ENCODE data around the gene KIRREL3. TPM values are rescaled to one million over a fixed set of nuclear protein-coding genes. Genes with fewer than 3 reads are reported as not detected.

Gene KIRREL3
- total and polyA plus RNA-seq, 9 of the 15 experiments (the other 6 are each of a cell fraction or from before 2014, with no cell fraction given), result 0.04 to 0.10 TPM; not detected in 7

DNA sequence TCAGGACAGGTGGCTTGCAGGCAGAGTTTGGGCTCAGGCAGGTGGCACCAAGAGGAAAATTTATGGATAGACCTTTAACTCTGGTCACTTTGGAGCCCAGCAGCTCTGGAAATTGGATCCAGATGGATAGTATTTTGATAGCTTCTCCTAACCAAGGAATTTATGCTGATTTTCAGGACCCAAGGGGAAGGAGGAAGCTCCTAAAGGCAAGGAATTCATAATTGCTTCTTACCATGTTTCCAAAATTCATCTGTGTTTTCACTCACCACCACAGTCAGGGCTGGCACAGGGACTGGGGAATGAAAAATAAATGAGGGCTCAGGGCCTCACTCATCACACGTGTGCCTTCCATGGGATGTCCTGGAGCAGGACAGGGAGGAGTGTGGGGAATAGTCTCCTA lies 327.3 kb downstream of the KIRREL3 start:
- H3K9me3 ChIP-seq (replicated peaks; ENCODE audit: control insufficient read depth, insufficient read depth, low read depth, low read length), result no peaks in the 10 kb centered on the region
- H3K79me2 ChIP-seq (ENCODE audit: control insufficient read depth, insufficient read depth, low read length), result no peaks in the 10 kb centered on the region
- WGBS (ENCODE audit: insufficient coverage, low coverage, missing lambda C conversion rate), result 0% methylated on average over 1 of the region's 1 CpG
- intact Hi-C loops (cut with micrococcal nuclease), result no loop called here
- H4K20me1 ChIP-seq (replicated peaks; ENCODE audit: control insufficient read depth, insufficient read depth, low read length), result no peaks in the 10 kb centered on the region
- peaks cover 0 to 5% of the 10 kb centered on the region in 2 experiments; a peak in 1 of 5 replicates for H3K27me3 ChIP-seq (ENCODE audit: control insufficient read depth in 2 of 2, insufficient read depth in 2 of 2, low read length in 2 of 2)
- H3K4me2 ChIP-seq (ENCODE audit: insufficient read depth, low read length), result no peak overlapping the region
- ChIA-PET POLR2A (interaction anchor here (0.6 to 1.0 kb wide), 3 partner anchors 10 to 144 kb away, joined by 3 read pairs; no protein-coding TSS in a partner anchor), CTCF (ENCODE audit: low intra/inter-chr PET ratio) (no interaction called here)
- FAIRE-seq (no peak), DNase-seq (ENCODE audit: extremely low read depth in 1 of 4, low spot score in 3 of 4) (no peak), ATAC-seq (no peak)
- no peaks in the 10 kb centered on the region for H3K9me1 ChIP-seq (ENCODE audit: control insufficient read depth, insufficient read depth, low read length)
- BruUV-seq (replicated peaks), result no TSS peak
- in situ Hi-C loops (cut with MboI), result no loop called here
- no peaks in the 10 kb centered on the region for H3K36me3 ChIP-seq (ENCODE audit: control insufficient read depth, insufficient read depth, low read length)
- H3K4me1 ChIP-seq (replicated peaks in 1 of 2; ENCODE audit: control insufficient read depth in 2 of 2, insufficient read depth in 2 of 2, low read length in 2 of 2), result no peaks in the 10 kb centered on the region
- TF ChIP-seq, protein P1, sequence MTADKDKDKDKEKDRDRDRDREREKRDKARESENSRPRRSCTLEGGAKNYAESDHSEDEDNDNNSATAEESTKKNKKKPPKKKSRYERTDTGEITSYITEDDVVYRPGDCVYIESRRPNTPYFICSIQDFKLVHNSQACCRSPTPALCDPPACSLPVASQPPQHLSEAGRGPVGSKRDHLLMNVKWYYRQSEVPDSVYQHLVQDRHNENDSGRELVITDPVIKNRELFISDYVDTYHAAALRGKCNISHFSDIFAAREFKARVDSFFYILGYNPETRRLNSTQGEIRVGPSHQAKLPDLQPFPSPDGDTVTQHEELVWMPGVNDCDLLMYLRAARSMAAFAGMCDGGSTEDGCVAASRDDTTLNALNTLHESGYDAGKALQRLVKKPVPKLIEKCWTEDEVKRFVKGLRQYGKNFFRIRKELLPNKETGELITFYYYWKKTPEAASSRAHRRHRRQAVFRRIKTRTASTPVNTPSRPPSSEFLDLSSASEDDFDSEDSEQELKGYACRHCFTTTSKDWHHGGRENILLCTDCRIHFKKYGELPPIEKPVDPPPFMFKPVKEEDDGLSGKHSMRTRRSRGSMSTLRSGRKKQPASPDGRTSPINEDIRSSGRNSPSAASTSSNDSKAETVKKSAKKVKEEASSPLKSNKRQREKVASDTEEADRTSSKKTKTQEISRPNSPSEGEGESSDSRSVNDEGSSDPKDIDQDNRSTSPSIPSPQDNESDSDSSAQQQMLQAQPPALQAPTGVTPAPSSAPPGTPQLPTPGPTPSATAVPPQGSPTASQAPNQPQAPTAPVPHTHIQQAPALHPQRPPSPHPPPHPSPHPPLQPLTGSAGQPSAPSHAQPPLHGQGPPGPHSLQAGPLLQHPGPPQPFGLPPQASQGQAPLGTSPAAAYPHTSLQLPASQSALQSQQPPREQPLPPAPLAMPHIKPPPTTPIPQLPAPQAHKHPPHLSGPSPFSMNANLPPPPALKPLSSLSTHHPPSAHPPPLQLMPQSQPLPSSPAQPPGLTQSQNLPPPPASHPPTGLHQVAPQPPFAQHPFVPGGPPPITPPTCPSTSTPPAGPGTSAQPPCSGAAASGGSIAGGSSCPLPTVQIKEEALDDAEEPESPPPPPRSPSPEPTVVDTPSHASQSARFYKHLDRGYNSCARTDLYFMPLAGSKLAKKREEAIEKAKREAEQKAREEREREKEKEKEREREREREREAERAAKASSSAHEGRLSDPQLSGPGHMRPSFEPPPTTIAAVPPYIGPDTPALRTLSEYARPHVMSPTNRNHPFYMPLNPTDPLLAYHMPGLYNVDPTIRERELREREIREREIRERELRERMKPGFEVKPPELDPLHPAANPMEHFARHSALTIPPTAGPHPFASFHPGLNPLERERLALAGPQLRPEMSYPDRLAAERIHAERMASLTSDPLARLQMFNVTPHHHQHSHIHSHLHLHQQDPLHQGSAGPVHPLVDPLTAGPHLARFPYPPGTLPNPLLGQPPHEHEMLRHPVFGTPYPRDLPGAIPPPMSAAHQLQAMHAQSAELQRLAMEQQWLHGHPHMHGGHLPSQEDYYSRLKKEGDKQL (CRISPR knock-in tag; IDR thresholded peaks at IDR 0.05; ENCODE audit: borderline replicate concordance), result no peak
- TF ChIP-seq E4F1 (CRISPR knock-in tag; IDR thresholded peaks at IDR 0.05; ENCODE audit: borderline replicate concordance) (no peak), ZNF146 (CRISPR knock-in tag; IDR thresholded peaks at IDR 0.05; ENCODE audit: unreplicated experiment) (no peak), HDAC2 (IDR thresholded peaks at IDR 0.05) (no peak), VEZF1 (CRISPR knock-in tag; IDR thresholded peaks at IDR 0.05) (no peak)
- no peak overlapping the region for H3K4me3 ChIP-seq
- no peak overlapping the region for H2AFZ ChIP-seq (ENCODE audit: low read depth, low read length)
- H3K9ac ChIP-seq (ENCODE audit: insufficient read depth in 1 of 2, low read depth in 2 of 2, low read length in 2 of 2), result no peak overlapping the region
- no peak overlapping the region for H3K27ac ChIP-seq (ENCODE audit: extremely low read depth, low read depth, low read length)

Measured in K562 (cell line).